Measurements from ENCODE around the gene ASCC3. TPM values are rescaled to one million over a fixed set of nuclear protein-coding genes. Genes with fewer than 3 reads are reported as not detected.
A peak's percentile ranks its signal among the peaks of the same experiment; 100 is the strongest.
"Not testable (repeated sequence)": the region's sequence is repeated elsewhere in the genome, so short reads cannot be mapped to it uniquely, and the experiment has no call there.

ASCC3 gene
- total RNA-seq, 1 donor from 2014 or later, result 32.2 TPM

GRCh38 chr6:100641147-100641546 lies 240.0 kb downstream of the ASCC3 start:
- ATAC-seq, result not testable (repeated sequence)

- peak; percentile 77 for ATAC-seq
Measured at GRCh38 chr6:100633096-100633777, 247.9 kb downstream of the ASCC3 start.

- no peak for ATAC-seq
Measured at GRCh38 chr6:100630536-100630935, 250.6 kb downstream of the ASCC3 start.

GRCh38 chr6:100627911-100628758 lies 253.0 kb downstream of the ASCC3 start:
- ATAC-seq, result no peak

- no peak for ATAC-seq
Measured at GRCh38 chr6:100626721-100627120, 254.4 kb downstream of the ASCC3 start.

GRCh38 chr6:100622907-100623692 lies 258.0 kb downstream of the ASCC3 start:
- ATAC-seq, result no peak

- no peak for ATAC-seq
Measured at GRCh38 chr6:100620085-100620840, 260.9 kb downstream of the ASCC3 start.

- ATAC-seq, result no peak
Measured at GRCh38 chr6:100618351-100618671, 262.8 kb downstream of the ASCC3 start.

GRCh38 chr6:100617633-100618350 lies 263.3 kb downstream of the ASCC3 start:
- peak; percentile 80 for ATAC-seq

GRCh38 chr6:100614933-100615332 lies 266.2 kb downstream of the ASCC3 start:
- no peak for ATAC-seq

- ATAC-seq, result no peak
Measured at GRCh38 chr6:100614386-100614785, 266.7 kb downstream of the ASCC3 start.

GRCh38 chr6:100613656-100614055 lies 267.5 kb downstream of the ASCC3 start:
- no peak for ATAC-seq

GRCh38 chr6:100612094-100612493 lies 269.0 kb downstream of the ASCC3 start:
- no peak for ATAC-seq

GRCh38 chr6:100599088-100599770 lies 281.9 kb downstream of the ASCC3 start:
- no peak for ATAC-seq

- ATAC-seq, result no peak
Measured at GRCh38 chr6:100595456-100595855, 285.7 kb downstream of the ASCC3 start.

- ATAC-seq, result no peak
Measured at GRCh38 chr6:100593522-100593921, 287.6 kb downstream of the ASCC3 start.

GRCh38 chr6:100592929-100593328 lies 288.2 kb downstream of the ASCC3 start:
- ATAC-seq, result no peak

GRCh38 chr6:100577425-100577824 lies 303.7 kb downstream of the ASCC3 start:
- ATAC-seq, result no peak

- ATAC-seq, result no peak
Measured at GRCh38 chr6:100575921-100576320, 305.2 kb downstream of the ASCC3 start.

- ATAC-seq, result no peak
Measured at GRCh38 chr6:100574836-100575235, 306.3 kb downstream of the ASCC3 start.

GRCh38 chr6:100573166-100573565 lies 308.0 kb downstream of the ASCC3 start:
- no peak for ATAC-seq
